ENCODE measurements around the gene GNAL.

GRCh38 chr18:11785444-11786055, 96.5 kb downstream of the GNAL start:
- TF ChIP-seq POLR2A (IDR thresholded peaks at IDR 0.05) (no peak), CTCF (IDR thresholded peaks at IDR 0.05) (no peak)

Measured in sigmoid colon (tissue), 3 donors.